Right ventricle myocardium superior (tissue), 1 donor: ENCODE results near the gene CEACAM8. TPM values are rescaled to one million over a fixed set of nuclear protein-coding genes. Genes with fewer than 3 reads are reported as not detected.
"Not testable (repeated sequence)": the region's sequence is repeated elsewhere in the genome, so short reads cannot be mapped to it uniquely, and the experiment has no call there.

Source experiments
- ATAC-seq: fragments of 200-7000 bp; cut with Tn5 transposase; one replicate; pipeline ENCODE4 v1.9.1; 2020; ENCODE audit warnings: mild to moderate bottlenecking; ENCODE audit not compliant: poor library complexity
- DNase-seq: peaks from one replicate; pipeline ENCODE4 v3.0.0-alpha.2; 2020
- intact Hi-C: fragments of 100-400 bp; cut with DNase I; formaldehyde crosslinking; loops from one replicate; pipeline ENCODE4 v1.11.2; 2022
- long read RNA-seq: library from polyadenylated mRNA; unstranded; transcript quantifications from one replicate; pipeline ENCODE4 v2.0.0, GENCODE V29; 2021
- total RNA-seq: library from RNA; stranded (reverse); fragmentation: NEBNext Ultra II Directional; extraction: Animal tissue kit (Norgen Biotek cat#: 25700); gene quantifications from one replicate; pipeline ENCODE4 v1.2.1, GENCODE V29; 2021
- donor health status: DM: no; HTN: yes; CAD: no; lungs with severe emphysema.

Gene CEACAM8
- not detected for total RNA-seq
- long read RNA-seq, result 0 reads

DNA sequence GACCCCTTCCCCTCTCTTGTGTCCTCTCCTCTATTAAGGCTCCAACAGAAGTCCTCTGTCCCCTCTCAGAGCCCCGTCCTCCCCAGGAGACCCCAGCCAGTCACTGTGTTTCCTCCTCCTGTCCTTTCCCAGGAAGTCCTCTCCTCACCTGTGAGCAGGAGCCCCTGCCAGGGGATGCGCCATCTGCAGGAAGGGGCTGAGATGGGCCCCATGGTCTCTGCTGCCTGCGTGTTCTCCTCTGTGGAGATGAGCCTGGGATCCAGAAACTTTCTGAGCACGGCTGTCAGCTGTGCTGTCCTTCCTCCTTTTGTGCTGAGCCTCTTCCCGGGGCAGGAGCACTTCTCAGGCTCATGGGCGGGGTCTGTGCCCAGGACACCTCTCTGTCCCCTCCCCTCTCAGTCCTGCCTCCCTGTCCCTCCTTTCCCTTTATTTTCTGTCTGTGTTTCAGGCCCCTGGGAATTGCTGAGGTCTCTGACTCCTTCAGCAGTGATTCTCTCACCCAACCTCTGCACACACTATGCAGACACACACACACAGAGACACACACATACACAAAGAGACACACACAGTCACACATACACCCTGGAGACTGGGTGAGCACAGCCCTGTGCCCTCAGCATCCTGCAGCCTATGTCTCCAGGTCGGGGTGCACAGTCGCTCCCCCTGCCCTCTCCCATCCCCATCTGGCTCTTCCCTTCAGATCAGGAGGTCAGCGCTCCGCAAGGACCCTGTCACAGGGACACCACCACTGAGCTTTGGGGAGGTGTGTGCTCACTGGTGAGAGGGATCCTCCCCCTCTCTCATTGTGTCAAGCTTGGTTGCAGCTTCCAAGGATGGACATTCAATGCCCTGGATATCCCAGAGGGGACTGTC is at the start of gene CEACAM8:
Gene CEACAM8, minus strand, starts transcription at position 308 of the 873 bp plus-strand sequence. Its CDS starts 96 bp downstream, at position 212.
- intact Hi-C loops, result no loop called here
- ATAC-seq, result no peak
- DNase-seq, result no peak

DNA sequence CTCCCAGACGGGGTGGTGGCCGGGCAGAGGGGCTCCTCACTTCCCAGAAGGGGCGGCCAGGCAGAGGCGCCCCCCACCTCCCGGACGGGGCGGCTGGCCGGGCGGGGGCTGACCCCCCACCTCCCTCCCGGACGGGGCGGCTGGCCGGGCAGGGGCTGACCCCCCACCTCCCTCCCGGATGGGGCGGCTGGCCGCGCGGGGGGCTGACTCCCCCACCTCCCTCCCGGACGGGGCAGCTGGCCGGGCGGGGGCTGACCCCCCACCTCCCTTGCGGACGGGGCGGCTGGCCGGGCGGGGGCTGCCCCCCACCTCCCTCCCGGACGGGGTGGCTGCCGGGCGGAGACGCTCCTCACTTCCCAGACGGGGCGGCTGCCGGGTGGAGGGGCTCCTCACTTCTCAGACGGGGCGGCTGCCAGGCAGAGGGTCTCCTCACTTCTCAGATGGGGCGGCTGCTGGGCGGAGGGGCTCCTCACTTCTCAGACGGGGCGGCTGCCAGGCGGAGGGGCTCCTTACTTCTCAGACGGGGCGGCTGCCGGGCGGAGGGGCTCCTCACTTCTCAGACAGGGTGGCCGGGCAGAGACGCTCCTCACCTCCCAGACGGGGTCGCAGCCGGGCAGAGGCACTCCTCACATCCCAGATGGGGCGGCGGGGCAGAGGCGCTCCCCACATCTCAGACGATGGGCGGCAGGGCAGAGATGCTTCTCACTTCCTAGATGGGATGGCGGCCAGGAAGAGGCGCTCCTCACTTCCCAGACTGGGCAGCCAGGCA is 44.8 kb upstream of the CEACAM8 start:
- DNase-seq, ATAC-seq, intact Hi-C loops: not testable (repeated sequence)

DNA sequence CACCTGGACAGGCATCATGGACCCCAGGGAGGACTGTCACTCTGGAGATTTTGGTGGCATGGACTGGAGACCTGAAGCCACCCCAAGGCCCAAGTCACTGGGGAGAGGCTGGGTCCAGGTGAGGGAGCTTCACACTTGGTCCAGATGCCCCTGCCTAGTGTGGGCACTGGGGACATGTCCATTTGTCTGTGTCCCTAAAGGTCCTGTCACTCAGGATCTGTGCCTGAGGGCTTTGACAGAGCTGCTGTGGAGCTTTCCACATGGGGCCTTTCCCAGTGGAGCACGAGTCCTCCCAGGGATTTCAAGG is 40.5 kb upstream of the CEACAM8 start:
- DNase-seq (no peak), ATAC-seq (no peak)
- intact Hi-C loops, result no loop called here

DNA sequence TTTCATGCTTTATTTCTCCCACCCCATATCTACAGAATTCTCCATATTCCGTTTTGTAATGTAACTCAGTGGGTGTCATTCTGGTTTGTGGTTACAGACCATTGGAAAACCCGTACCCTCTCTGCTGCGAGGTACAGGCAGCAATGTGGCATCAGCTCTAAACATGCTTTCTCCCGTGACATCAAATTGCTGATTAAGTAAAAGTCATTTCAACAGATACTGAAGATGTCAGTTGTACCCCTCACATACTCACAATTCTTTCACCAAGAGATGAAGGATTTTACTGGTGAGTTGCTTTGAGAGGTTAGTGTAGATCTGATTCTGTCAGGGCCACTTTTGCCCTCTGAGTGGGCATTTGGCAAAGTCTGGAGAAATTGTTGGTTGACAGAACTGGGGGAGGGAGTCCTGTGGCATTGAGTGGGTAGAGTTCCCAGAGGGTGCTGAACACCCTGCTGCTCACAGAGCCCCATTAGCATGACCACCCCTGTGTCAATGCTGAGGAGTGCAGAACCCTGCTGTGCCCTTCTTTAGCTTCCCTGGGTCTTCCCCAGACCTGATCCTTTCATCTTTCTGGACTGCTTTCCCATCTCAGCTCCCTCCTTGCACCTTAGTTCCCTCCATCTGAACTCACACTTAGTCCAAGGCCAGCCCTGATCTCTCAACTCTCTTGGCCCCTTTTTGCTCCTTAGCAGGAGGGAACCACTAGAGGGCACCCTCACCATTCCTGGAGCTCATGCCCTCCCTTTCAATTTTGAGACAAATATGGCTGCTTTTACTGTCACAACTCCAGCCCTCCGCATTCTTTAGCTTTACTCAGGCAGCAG is 39.9 kb upstream of the CEACAM8 start:
- ATAC-seq (no peak), DNase-seq (no peak)
- intact Hi-C loops, result no loop called here

DNA sequence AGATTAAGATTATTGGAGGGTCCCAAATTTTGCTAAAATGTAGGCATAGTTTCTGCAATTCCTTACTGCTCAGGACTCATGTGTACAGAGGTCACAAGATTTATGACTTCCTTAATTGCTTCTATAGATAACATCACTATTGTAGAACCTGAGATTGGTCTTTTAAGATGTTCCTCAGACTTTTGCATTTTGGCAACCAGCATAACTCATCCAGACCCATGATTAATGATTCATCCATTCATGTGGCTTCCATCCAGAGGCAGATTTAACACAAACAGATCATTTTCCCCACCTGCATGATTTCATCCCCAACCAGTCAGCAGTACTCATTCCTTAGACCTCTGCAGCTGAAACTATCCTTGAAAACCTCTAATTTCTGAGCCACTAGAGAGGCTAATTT is 34.5 kb upstream of the CEACAM8 start:
- DNase-seq (no peak), ATAC-seq (no peak)
- intact Hi-C loops, result no loop called here

DNA sequence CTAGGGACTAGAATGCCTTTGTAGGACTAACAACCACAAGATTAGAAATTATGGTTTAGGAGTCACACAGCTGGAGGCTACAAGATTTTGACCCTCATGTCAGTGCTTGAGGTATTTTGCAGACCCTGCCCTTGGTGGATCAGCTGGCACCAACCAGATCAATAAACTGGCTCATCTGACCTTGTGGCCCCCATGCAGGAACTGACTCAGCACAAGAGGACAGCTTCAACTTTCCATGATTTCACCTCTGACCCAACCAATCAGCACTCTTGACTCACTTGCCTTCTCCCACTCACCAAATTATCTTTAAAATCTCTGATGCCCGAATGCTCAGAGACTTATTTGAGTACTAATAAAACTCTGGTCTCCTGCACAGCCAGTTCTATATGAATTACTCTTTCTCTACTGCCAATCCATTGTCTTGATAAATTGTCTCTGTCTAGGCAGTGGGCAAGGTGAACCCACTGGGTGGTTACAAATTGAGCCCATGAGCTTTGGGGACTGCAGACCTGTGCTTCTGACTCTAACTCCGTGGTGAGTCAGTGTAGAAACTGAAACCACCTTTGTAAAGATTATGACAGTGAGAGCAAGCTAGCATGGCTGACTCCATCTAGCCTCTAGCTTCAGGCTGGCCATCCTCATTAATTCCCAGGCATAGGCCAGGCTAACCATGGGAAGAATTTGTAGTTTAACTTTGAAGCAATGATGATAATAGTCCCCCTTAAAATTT is 33.9 kb upstream of the CEACAM8 start:
- DNase-seq (no peak), ATAC-seq (no peak)
- intact Hi-C loops, result no loop called here

DNA sequence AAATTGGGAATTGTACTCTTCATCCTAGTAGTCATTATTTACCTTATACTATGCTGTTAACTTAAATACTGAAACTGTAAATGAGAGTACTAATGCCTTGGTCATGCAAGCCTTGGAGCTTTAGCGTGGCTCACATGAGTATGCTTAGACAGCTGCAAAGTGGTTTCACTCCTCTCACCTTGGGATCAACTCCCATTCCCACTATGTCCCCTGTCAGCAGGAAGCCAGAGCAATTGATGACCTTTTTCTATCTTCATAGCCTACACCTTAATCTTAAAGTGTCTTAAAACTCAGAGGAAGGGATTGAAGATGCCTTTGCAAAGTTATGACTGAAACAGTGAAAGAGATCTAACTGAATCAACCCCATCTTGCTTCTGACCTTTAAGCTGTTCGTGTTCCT is 33.2 kb upstream of the CEACAM8 start:
- no peak for DNase-seq
- intact Hi-C loops, result no loop called here
- no peak for ATAC-seq

DNA sequence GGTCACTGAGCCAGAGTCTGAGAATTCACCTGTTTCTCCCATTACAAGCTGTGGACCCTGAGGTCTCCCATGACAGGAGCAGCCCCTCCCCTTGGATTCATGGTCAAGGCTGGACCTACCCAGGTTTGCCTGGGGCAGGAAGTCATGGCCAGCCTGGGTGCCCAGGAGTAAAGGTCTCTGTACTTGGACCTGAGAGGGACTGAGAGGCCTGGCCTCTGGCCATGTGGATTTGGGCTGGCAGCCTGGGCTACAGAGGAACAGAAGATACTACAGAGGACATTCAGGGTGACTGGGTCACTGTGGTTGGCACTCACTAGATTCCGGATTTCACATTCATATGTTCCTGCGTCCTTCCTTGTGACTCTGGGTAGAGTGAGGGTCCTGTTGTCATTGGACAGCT is 31.5 kb upstream of the CEACAM8 start:
- intact Hi-C loops, result no loop called here
- no peak for ATAC-seq
- DNase-seq, result no peak

DNA sequence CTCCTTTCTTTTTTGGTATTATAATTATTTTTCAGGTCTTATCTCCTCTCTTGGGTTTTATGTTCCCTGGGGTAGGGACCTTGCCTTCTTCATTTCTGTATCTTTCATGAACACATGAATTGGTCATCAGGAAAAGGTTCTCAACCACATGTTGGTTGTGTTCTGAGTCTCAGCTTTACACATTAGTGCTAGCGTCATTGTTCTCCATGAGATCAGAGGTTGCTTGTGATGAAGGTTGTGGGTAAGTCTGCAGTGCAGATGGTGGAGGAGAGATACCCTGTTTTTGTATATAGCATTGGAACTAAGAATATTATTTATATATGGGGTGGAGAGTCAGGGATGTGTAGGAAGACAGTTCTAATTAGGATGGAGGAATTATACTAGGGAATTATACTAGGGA is 24.5 kb upstream of the CEACAM8 start:
- no peak for DNase-seq
- ATAC-seq, result no peak
- intact Hi-C loops, result no loop called here

DNA sequence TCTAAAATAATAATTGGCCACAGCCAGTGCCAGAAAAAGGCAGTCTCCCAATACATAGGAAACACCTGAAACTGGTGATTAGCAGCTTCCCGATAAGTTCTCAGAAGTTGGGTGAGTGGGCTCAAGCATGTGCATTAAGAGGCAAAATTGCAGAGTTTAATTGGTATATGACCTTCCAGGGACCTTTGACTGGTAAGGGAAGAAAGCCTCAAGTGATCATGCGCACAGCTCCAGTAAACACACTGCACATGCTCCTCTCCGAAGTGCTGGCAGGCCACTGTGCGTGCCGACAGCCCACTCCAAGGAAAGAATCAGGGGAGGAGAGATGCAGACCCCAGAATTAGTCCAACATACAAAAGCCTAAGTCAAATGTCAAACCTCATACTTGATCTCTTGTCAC is 18.9 kb upstream of the CEACAM8 start:
- intact Hi-C loops, result no loop called here
- ATAC-seq, result no peak
- no peak for DNase-seq

DNA sequence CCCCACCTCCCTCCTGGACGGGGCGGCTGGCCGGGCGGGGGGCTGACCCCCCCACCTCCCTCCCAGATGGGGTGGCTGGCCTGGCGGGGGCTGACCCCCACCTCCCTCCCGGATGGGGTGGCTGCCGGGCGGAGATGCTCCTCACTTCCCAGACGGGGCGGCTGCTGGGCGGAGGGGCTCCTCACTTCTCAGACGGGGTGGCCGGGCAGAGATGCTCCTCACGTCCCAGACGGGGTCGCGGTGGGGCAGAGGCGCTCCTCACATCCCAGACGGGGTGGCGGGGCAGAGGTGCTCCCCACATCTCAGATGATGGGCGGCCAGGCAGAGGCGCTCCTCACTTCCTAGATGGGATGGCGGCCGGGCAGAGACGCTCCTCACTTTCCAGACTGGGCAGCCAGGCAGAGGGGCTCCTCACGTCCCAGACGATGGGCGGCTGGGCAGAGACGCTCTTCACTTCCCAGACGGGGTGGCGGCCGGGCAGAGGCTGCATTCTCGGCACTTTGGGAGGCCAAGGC is 15.7 kb upstream of the CEACAM8 start:
- ATAC-seq, DNase-seq, intact Hi-C loops: not testable (repeated sequence)

DNA sequence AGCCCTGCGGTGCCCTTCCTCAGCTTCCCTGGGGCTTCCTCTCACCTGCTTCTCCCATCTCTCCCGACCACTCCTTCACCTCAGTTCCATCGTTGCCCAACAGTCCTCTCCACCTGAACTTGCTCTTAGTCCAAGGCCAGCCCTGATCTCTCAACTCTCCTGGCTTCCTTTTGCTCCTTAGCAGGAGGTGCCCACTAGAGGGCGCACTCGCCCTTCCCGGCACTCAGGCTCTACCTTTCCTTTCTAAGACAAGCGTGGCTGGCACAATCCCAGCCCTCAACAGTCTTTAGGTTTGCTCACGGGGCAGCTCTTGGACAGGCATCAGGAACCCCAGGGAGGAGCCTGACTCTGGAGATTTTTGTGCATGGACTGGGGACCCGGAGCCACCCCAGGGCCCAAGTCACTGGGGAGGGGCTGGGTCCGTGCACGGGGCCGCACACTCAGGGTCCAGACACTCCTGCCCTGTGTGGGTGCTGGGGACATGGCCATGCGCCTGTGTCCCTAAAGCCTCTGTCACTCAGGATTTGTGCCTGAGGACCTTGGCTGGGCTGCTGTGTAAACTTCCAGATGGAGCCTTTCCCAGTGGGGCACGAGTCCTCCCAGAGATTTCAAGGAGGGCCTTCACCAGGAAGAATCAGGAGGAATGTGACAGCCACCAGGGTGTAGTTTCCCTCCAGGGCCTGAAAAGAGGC is 12.1 kb upstream of the CEACAM8 start:
- intact Hi-C loops, result no loop called here
- ATAC-seq (no peak), DNase-seq (peak; percentile 65)

DNA sequence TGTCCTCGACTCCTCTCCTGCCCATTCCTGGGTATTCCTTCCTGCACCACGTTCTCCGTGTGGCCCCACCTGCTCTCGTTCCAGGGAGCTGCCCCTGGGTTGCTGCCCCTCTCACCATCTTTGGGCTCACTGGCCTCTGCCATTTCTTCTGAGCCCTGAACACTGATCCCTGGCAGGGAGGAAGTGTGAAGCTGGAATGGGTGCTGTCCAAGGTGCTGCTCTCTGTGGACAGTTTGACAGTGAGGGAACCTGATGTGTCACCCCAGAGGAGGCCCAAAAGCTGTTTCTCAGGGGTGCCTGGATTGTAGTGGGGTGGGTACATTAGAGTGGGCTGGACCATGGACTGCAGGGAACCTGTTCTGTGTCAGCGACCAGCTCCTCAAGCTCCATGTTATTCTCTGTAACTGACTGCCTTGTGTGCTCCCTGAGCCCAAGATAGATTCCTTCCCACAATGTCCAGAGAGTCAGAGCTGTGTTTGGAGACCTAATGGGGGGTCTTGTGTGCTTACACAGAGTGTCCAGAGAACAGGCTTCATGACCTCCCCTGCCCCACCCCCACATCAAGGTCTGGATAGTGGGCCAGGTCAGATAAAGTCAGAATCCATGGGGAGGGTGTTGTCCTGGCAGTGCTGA is 7.2 kb upstream of the CEACAM8 start:
- ATAC-seq (no peak), DNase-seq (no peak)
- intact Hi-C loops, result no loop called here

DNA sequence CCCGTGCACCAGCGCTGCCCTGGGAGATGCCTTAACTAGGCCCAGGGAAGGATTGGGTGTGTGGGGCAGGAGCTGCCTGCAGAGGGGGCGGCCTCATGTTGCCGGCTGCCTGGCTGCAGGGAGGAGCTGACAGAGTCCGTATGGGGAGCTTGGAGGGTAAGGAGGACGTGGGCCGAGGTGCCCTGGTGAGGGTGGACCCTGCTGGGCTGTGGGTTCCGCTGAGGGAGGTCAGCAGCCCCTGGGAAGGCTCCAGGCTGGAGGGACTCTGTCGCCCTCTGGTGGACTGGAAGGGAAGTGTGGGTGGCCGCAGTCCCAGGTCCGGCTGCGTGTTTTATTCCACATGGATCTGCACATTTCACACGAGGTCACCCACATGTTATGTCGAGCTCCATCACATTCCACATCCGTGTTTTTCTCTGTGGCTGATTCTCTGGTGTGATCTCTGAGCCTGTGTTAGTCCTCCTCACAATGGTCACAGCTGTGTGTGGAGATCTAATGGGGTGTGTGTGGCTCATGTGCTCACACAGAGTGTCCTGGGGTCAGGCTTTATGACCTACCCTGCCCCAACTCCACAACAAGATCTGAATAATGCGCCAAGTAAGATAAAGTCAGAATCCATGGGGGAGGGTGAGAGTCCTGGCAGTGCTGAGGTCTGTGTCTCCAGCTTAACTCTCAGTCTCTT is 1.8 kb upstream of the CEACAM8 start:
- ATAC-seq (no peak), DNase-seq (no peak)
- intact Hi-C loops, result no loop called here

DNA sequence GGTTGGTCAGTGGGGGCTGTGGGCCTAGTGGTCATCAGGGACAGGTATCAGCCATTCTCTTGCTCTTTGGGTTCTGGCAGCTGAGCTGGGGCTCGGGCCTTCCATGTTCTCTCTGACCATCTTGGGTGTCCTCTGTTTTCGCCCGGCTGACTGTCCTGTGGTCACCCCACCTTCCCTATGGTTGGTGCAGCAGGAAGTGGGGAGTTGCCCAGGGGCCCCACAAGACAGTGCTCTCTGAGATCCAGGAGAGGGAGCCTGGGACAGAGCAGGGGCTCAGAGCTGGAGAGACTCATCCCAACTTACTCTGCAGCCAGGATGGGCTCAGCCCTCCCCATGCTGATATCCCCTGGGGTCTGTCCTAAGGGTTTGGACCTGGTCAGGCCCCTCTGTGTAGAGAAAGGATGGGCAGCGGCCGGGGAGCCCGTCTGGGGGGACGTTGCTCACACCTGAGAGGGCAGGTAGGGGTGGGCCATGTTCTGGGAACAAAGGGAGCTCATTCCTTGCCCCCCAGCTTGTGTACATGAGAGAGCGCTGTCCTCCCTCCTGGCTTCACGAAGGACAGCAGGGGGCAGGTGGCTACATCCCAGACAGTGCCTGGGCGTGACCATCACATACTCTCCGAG is 937 bp upstream of the CEACAM8 start:
- DNase-seq, result no peak
- intact Hi-C loops, result no loop called here
- ATAC-seq, result no peak

DNA sequence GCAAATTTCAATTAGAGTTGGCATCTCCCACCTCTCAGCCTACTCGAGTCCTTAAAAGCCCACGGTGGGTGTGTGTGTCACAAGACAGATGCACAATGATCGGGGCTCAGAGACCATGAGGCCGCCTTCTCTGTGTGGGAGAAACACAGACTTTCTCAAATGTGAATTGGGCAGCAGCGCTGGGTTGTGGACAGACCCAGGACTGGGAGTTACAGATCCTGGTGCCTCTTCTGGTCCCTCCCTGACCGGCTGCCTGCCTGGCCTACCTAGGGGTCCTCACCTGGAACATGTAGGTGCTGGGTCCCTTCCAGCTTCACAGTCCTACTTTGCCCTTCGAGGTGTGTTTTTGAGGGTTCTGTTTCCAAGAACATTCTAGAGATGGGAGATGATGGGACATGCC is 4.9 kb downstream of the CEACAM8 start:
- ATAC-seq (no peak), DNase-seq (no peak)
- intact Hi-C loops, result no loop called here

DNA sequence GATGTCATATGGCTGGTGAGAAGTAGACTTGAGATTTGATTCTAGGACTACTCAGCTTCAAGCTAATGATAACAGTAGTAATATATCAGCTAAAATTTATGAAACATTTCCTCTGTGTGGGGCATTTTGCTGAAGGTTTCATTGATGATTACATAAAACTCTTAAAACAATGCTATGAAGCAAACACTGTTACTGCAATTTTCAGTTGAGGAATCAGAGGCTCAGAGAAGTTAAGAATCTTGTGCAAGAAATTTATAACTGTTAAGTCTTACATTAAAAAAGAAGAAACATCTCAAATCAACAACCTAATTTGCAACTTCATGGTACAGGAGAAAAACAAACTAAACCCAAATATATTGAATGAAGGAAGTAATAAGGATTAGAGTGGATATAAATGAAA is 10.3 kb downstream of the CEACAM8 start:
- ATAC-seq (no peak), DNase-seq (no peak)
- intact Hi-C loops, result no loop called here
